ENCODE measurements around the gene TUT7. TPM values are rescaled to one million over a fixed set of nuclear protein-coding genes. Genes with fewer than 3 reads are reported as not detected.

TUT7 gene
- total RNA-seq, 1 donor from 2014 or later, result 24.5 TPM

DNA sequence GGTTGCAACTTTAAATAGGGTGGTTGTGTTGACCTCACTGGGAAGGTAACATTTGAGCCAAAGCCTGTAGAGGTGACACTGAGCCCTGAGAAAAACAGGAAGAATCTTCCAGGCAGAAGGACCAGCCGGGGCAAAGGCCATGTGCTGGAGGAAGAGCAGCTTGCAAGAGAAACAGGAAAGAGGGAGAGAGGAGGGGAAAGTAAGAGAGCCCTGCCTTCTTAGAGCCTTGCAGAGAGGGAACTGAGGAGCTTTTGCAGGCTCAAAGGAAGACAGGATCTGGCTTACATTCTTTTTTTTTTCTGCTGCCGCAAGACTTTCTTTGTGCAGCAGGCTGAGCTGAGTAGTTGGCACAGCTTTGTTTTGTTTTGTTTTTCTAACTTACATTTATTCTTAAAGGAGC lies 112.1 kb downstream of the TUT7 start:
- TF ChIP-seq, protein P1, sequence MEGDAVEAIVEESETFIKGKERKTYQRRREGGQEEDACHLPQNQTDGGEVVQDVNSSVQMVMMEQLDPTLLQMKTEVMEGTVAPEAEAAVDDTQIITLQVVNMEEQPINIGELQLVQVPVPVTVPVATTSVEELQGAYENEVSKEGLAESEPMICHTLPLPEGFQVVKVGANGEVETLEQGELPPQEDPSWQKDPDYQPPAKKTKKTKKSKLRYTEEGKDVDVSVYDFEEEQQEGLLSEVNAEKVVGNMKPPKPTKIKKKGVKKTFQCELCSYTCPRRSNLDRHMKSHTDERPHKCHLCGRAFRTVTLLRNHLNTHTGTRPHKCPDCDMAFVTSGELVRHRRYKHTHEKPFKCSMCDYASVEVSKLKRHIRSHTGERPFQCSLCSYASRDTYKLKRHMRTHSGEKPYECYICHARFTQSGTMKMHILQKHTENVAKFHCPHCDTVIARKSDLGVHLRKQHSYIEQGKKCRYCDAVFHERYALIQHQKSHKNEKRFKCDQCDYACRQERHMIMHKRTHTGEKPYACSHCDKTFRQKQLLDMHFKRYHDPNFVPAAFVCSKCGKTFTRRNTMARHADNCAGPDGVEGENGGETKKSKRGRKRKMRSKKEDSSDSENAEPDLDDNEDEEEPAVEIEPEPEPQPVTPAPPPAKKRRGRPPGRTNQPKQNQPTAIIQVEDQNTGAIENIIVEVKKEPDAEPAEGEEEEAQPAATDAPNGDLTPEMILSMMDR (IDR thresholded peaks at IDR 0.05; ENCODE audit: unreplicated experiment), result no peak
- Mint-ChIP-seq H3K36me3 (ENCODE audit: insufficient read depth) (no peaks in the 10 kb centered on the region), H3K4me3 (ENCODE audit: low read depth) (no peak overlapping the region), H3K27ac (no peak overlapping the region), H3K9me3 (ENCODE audit: low read depth) (no peaks in the 10 kb centered on the region), H3K27me3 (no peaks in the 10 kb centered on the region), H3K4me1 (ENCODE audit: low read depth) (peaks cover 2% of the 10 kb centered on the region)
- DNase-seq (ENCODE audit: low spot score, unreplicated experiment), result no peak

DNA sequence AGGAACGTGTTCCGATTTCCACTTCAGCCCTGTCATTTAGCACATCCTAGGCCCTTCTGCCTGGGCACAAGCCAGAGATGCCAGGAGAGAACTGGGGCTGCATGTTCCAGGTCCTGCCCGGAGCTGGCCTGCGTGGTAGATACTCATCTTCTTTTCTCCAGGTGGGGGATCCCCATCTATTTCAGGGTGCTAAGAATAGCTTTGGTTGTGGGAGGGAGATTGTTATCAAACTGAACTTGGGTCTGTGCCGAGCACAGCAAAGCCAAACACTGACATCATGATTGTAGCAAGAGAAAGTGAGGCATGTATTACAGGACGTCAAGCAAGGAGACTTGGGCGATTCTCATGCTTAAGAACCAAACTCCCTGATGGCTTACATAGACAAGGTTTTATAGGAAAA lies 113.0 kb downstream of the TUT7 start:
- Mint-ChIP-seq H3K4me1 (ENCODE audit: low read depth) (no peaks in the 10 kb centered on the region), H3K27ac (no peak overlapping the region), H3K9me3 (ENCODE audit: low read depth) (no peaks in the 10 kb centered on the region), H3K27me3 (no peaks in the 10 kb centered on the region), H3K4me3 (ENCODE audit: low read depth) (no peak overlapping the region), H3K36me3 (ENCODE audit: insufficient read depth) (no peaks in the 10 kb centered on the region)
- TF ChIP-seq, protein P1 (IDR thresholded peaks at IDR 0.05; ENCODE audit: unreplicated experiment), result no peak
- no peak for DNase-seq (ENCODE audit: low spot score, unreplicated experiment)

DNA sequence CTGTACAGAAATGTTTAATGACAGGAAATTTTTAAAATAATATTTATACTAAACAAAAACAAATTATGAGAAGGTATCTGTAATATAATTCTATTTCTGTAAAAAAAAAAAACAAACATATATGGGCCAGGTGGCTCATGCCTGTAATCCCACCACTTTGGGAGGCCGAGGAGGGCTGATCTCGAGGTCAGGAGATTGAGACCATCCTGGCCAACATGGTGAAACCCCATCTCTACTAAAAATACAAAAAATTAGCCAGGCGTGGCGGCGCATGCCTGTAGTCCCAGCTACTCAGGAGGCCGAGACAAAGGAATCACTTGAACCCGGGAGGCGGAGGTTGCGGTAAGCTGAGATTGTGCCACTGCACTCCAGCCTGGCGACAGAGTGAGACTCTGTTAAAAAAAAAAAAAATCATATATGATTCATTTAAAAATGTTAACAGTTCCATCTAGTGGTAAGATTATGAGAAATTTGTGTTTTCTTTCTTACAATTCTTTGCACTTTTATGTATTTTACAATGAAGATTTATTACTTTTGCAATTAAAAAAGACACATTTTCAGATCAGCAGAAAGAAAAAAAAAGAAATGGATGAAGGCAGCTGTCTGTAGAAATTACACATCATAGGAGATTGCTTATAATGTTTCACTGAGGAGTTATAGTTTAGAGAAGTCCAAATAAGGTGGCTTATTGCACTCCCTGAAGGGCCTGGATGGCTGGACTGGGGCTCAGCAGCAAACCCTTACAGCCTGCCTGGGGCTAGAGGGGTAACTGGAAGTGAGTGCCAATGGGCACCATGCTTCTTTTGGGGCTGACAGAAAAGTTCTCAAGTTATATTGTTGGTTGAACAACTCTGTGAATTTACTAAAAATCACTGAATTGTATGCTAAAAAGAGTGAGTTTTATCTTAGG lies 115.1 kb downstream of the TUT7 start:
- Mint-ChIP-seq H3K36me3 (ENCODE audit: insufficient read depth) (no peaks in the 10 kb centered on the region), H3K27me3 (no peaks in the 10 kb centered on the region), H3K9me3 (ENCODE audit: low read depth) (no peaks in the 10 kb centered on the region), H3K4me3 (ENCODE audit: low read depth) (no peak overlapping the region), H3K27ac (no peak overlapping the region), H3K4me1 (ENCODE audit: low read depth) (no peaks in the 10 kb centered on the region)
- no peak for DNase-seq (ENCODE audit: low spot score, unreplicated experiment)
- TF ChIP-seq, protein P1 (IDR thresholded peaks at IDR 0.05; ENCODE audit: unreplicated experiment), result no peak

Other genes starting within 250 kb of the TUT7 start
- 0.69 TPM in 1 of 2 replicates, not detected in the other for gene C9orf153, start 94.8 kb downstream of the TUT7 start, total RNA-seq
- gene ISCA1, start 71.9 kb downstream of the TUT7 start, total RNA-seq, result 34.7 and 37.9 TPM in 2 replicates

All from progenitor cell of endocrine pancreas (in vitro differentiated cells).